Glutamatergic neuron (in vitro differentiated cells): Measurements from ENCODE around the gene SNX9. TPM values are rescaled to one million over a fixed set of nuclear protein-coding genes. Genes with fewer than 3 reads are reported as not detected.

Source experiments
- DNase-seq: peaks from one replicate; pipeline ENCODE4 v3.0.0; 2022
- H3K27ac Mint-ChIP-seq: one replicate; pipeline ENCODE4 v1.8.0; 2020; ENCODE audit warnings: mild to moderate bottlenecking, mixed read lengths, inconsistent platforms; ENCODE audit not compliant: unreplicated experiment
- H3K27me3 Mint-ChIP-seq: one replicate; pipeline ENCODE4 v1.8.0; 2020; ENCODE audit warnings: mild to moderate bottlenecking, moderate library complexity, mixed read lengths, inconsistent platforms; ENCODE audit not compliant: unreplicated experiment
- H3K36me3 Mint-ChIP-seq: one replicate; pipeline ENCODE4 v1.8.0; 2020; ENCODE audit warnings: mild to moderate bottlenecking, mixed read lengths, inconsistent platforms; ENCODE audit not compliant: unreplicated experiment
- H3K4me1 Mint-ChIP-seq: one replicate; pipeline ENCODE4 v1.8.0; 2020; ENCODE audit warnings: mild to moderate bottlenecking, low read depth, mixed read lengths, inconsistent platforms; ENCODE audit not compliant: unreplicated experiment
- H3K4me3 Mint-ChIP-seq: one replicate; pipeline ENCODE4 v1.8.0; 2020; ENCODE audit warnings: mild to moderate bottlenecking, mixed read lengths, inconsistent platforms; ENCODE audit not compliant: unreplicated experiment
- H3K9me3 Mint-ChIP-seq: one replicate; pipeline ENCODE4 v1.8.0; 2020; ENCODE audit warnings: mild to moderate bottlenecking, moderate library complexity, mixed read lengths, inconsistent platforms; ENCODE audit not compliant: unreplicated experiment
- CTCF ChIP-seq: fragments of 200-600 bp; sonication (generic); IDR thresholded peaks from one replicate; pipeline ENCODE4 v1.5.0; 2021; ENCODE audit not compliant: partially characterized antibody, unreplicated experiment
- total RNA-seq: library from RNA; stranded (reverse); fragmentation: NEBNext Ultra II Directional; extraction: Animal tissue kit (Norgen Biotek cat#: 25700); gene quantifications from one replicate; pipeline ENCODE4 v1.2.1, GENCODE V29; 2021; ENCODE audit not compliant: unreplicated experiment

SNX9 gene
- total RNA-seq, 1 donor from 2014 or later = 45.7 TPM

DNA sequence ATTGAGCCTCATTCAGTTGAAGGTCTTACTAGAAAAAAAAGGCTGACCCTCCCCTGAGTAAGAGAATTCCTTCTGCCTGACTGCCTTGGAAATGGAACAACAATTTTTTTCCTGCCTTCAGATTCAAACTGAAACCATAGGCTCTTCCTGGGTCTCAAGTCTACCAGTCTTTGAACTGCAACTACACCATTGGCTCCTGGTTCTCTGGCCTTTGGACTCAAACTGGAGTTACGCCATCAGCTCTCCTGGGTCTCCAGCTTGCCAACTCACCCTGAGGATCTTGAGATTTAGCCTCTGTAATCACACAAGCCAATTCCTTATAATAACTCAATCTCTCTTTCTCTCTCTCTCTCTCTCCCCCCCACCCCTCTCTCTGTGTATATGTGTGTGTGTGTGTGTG lies 36.0 kb upstream of the SNX9 start:
- Mint-ChIP-seq H3K4me1 (peaks cover 2% of the 10 kb centered on the region), H3K4me3 (no peak overlapping the region), H3K27me3 (peaks cover 2% of the 10 kb centered on the region), H3K9me3 (no peaks in the 10 kb centered on the region), H3K27ac (no peak overlapping the region), H3K36me3 (no peaks in the 10 kb centered on the region)
- no peak for DNase-seq
- no peak for TF ChIP-seq CTCF

GRCh38 chr6:157788180-157788579 lies 34.9 kb upstream of the SNX9 start:
- Mint-ChIP-seq H3K9me3 (no peaks in the 10 kb centered on the region), H3K4me1 (peaks cover 2% of the 10 kb centered on the region), H3K27me3 (peaks cover 2% of the 10 kb centered on the region), H3K27ac (no peak overlapping the region), H3K36me3 (no peaks in the 10 kb centered on the region), H3K4me3 (no peak overlapping the region)
- no peak for TF ChIP-seq CTCF
- DNase-seq = no peak

- Mint-ChIP-seq H3K27ac (no peak overlapping the region), H3K36me3 (no peaks in the 10 kb centered on the region), H3K27me3 (peaks cover 2% of the 10 kb centered on the region), H3K4me1 (peaks cover 2% of the 10 kb centered on the region), H3K4me3 (no peak overlapping the region), H3K9me3 (no peaks in the 10 kb centered on the region)
- TF ChIP-seq CTCF = no peak
- no peak for DNase-seq
Observed at GRCh38 chr6:157789297-157789696, 33.7 kb upstream of the SNX9 start.

DNA sequence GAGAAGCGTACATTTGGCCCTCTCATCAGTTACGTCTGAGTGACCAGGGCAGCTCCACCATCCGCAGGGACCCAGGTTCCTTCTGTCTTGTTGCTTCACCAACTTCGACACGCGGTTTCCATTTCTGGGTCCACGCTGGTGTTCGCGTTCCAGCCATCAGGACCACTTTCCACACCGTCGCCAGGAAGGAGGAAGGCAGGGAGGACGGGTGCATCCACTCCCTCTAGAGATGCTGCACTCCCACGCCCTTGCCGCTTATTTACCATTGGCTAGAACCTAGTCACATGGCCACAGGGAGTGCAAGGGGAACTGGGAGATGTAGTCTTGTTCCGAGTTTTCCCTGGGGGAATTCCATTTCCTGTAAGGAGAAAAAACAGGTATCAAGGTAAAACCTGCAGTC lies 33.2 kb upstream of the SNX9 start:
- TF ChIP-seq CTCF = no peak
- DNase-seq = peak; percentile 28
- no peak overlapping the region for H3K4me3 Mint-ChIP-seq

GRCh38 chr6:157790548-157791160 lies 32.4 kb upstream of the SNX9 start:
- no peaks in the 10 kb centered on the region for H3K9me3 Mint-ChIP-seq
- H3K27me3 Mint-ChIP-seq = peaks cover 2% of the 10 kb centered on the region
- no peak for DNase-seq
- TF ChIP-seq CTCF = no peak
- no peaks in the 10 kb centered on the region for H3K36me3 Mint-ChIP-seq
- H3K27ac Mint-ChIP-seq = no peak overlapping the region
- H3K4me3 Mint-ChIP-seq = no peak overlapping the region
- H3K4me1 Mint-ChIP-seq = peaks cover 2% of the 10 kb centered on the region

More for the DNA sequence above, 33.2 kb upstream of the SNX9 start:
- peaks cover 2% of the 10 kb centered on the region for H3K4me1 Mint-ChIP-seq
- H3K27me3 Mint-ChIP-seq = peaks cover 2% of the 10 kb centered on the region
- no peak overlapping the region for H3K27ac Mint-ChIP-seq
- H3K36me3 Mint-ChIP-seq = no peaks in the 10 kb centered on the region
- no peaks in the 10 kb centered on the region for H3K9me3 Mint-ChIP-seq
